Fibroblast of lung (primary cell): Measurements from ENCODE around the gene KNTC1. TPM values are rescaled to one million over a fixed set of nuclear protein-coding genes. Genes with fewer than 3 reads are reported as not detected.

ENCODE experiments used
- DNase-seq, 2 donors: peaks; one replicate each; pipeline versions ENCODE4 v3.0.0 to v3.0.0-alpha.2; 2010; ENCODE audit warnings: low read depth in 2 of 2
- H2AFZ ChIP-seq: 2 replicates; pipeline ENCODE4 v1.5.1; 2012; ENCODE audit warnings: low read length, control low read depth, inconsistent platforms
- H3K27ac ChIP-seq: 2 replicates; pipeline ENCODE4 v1.5.1; 2011; ENCODE audit warnings: low read length, control low read depth; ENCODE audit not compliant: insufficient read depth
- H3K27me3 ChIP-seq: 2 replicates; pipeline ENCODE4 v1.5.1; 2011; ENCODE audit warnings: mild to moderate bottlenecking, low read length; ENCODE audit not compliant: control insufficient read depth, insufficient read depth
- H3K36me3 ChIP-seq: 2 replicates; pipeline ENCODE4 v1.5.1; 2011; ENCODE audit warnings: low read length; ENCODE audit not compliant: control insufficient read depth, insufficient read depth
- H3K4me1 ChIP-seq: 2 replicates; pipeline ENCODE4 v1.5.1; 2011; ENCODE audit warnings: low read length; ENCODE audit not compliant: control insufficient read depth, insufficient read depth; ENCODE audit errors: extremely low read depth
- H3K4me2 ChIP-seq: 2 replicates; pipeline ENCODE4 v1.5.1; 2011; ENCODE audit warnings: low read length, control low read depth; ENCODE audit not compliant: insufficient read depth; ENCODE audit errors: extremely low read depth
- H3K4me3 ChIP-seq, 4 experiments: fragments of 200-600 bp in 1 of 4; sonication (generic) in 1 of 4; replicated peaks in 1 of 4; 2 replicates each; pipeline ENCODE4 v1.5.1; 2011 to 2016; ENCODE audit warnings: low read length in 4 of 4, low read depth in 3 of 4, mild to moderate bottlenecking in 3 of 4, control low read depth in 2 of 4, inconsistent platforms in 1 of 4, mixed read lengths in 1 of 4; ENCODE audit not compliant: insufficient read depth in 1 of 4; ENCODE audit errors: control extremely low read depth in 1 of 4
- H3K79me2 ChIP-seq: 2 replicates; pipeline ENCODE4 v1.5.1; 2012; ENCODE audit warnings: mild to moderate bottlenecking, low read length, inconsistent platforms; ENCODE audit not compliant: control insufficient read depth, insufficient read depth
- H3K9ac ChIP-seq: 2 replicates; pipeline ENCODE4 v1.5.1; 2011; ENCODE audit warnings: mild to moderate bottlenecking, low read length, control low read depth; ENCODE audit not compliant: insufficient read depth
- H3K9me3 ChIP-seq: 2 replicates; pipeline ENCODE4 v1.5.1; 2012; ENCODE audit warnings: low read depth, low read length; ENCODE audit not compliant: control insufficient read depth, insufficient read depth
- H4K20me1 ChIP-seq: 2 replicates; pipeline ENCODE4 v1.5.1; 2011; ENCODE audit warnings: low read length; ENCODE audit not compliant: control insufficient read depth, insufficient read depth; ENCODE audit errors: extremely low read depth
- CTCF ChIP-seq, 2 donors: IDR thresholded peaks in 1 of 2; conservative IDR thresholded peaks in 1 of 2; 1 replicate in 1 of 2; 2 replicates in 1 of 2; pipeline ENCODE4 v1.5.1; 2011 to 2012; ENCODE audit warnings: low read length in 2 of 2, control low read depth in 1 of 2, inconsistent platforms in 1 of 2, low read depth in 1 of 2, mild to moderate bottlenecking in 1 of 2
- EZH2 ChIP-seq: IDR thresholded peaks from 2 replicates; pipeline ENCODE4 v1.5.1; 2012; ENCODE audit warnings: low read length, control low read depth, mild to moderate bottlenecking; ENCODE audit errors: missing control alignments
- polyA plus RNA-seq, 2 donors: library from polyadenylated mRNA; depleted of rRNA in 1 of 2; stranded (reverse) in 1 of 2; unstranded in 1 of 2; fragments of >200 nt; gene quantifications; 2 replicates each; pipeline ENCODE4 v1.2.1, GENCODE V29; 2011 to 2012; ENCODE audit warnings: missing spikeins in 1 of 2
- total RNA-seq: library from RNA; depleted of rRNA; stranded (reverse); fragments of >200 nt; gene quantifications from 2 replicates; pipeline ENCODE4 v1.2.1, GENCODE V29; 2014

Gene KNTC1
- total and polyA plus RNA-seq, 2 donors (not counting 1 experiment from before 2014, with no cell fraction given) = 11.0 to 14.4 TPM

- no peak overlapping the region for H3K27ac ChIP-seq
- H3K79me2 ChIP-seq = no peaks in the 10 kb centered on the region
- no peak overlapping the region for H3K4me2 ChIP-seq
- no peak overlapping the region for H3K4me3 ChIP-seq
- H2AFZ ChIP-seq = no peak overlapping the region
- no peaks in the 10 kb centered on the region for H3K9me3 ChIP-seq
- no peaks in the 10 kb centered on the region for H4K20me1 ChIP-seq
- no peaks in the 10 kb centered on the region for H3K4me1 ChIP-seq
- no peak for DNase-seq
- TF ChIP-seq EZH2 = no peak
- no peak for TF ChIP-seq CTCF (conservative IDR thresholded peaks at IDR 0.05 in 1 of 2, IDR thresholded peaks at IDR 0.05 in 1 of 2; ENCODE audit: low read depth in 1 of 2, low read length in 2 of 2)
- no peaks in the 10 kb centered on the region for H3K27me3 ChIP-seq
- no peaks in the 10 kb centered on the region for H3K36me3 ChIP-seq
- no peak overlapping the region for H3K9ac ChIP-seq
Measured at GRCh38 chr12:122593910-122594309, 66.9 kb downstream of the KNTC1 start.

GRCh38 chr12:122596838-122597237, 69.8 kb downstream of the KNTC1 start:
- H3K4me3 ChIP-seq = no peak overlapping the region
- H3K36me3 ChIP-seq = no peaks in the 10 kb centered on the region
- DNase-seq = no peak

GRCh38 chr12:122602456-122602855, 75.4 kb downstream of the KNTC1 start:
- no peaks in the 10 kb centered on the region for H3K79me2 ChIP-seq
- no peak overlapping the region for H3K4me3 ChIP-seq
- H4K20me1 ChIP-seq = no peaks in the 10 kb centered on the region
- no peaks in the 10 kb centered on the region for H3K27me3 ChIP-seq
- no peak overlapping the region for H3K27ac ChIP-seq
- TF ChIP-seq CTCF (conservative IDR thresholded peaks at IDR 0.05 in 1 of 2, IDR thresholded peaks at IDR 0.05 in 1 of 2; ENCODE audit: low read depth in 1 of 2, low read length in 2 of 2) = no peak
- no peak overlapping the region for H3K4me2 ChIP-seq
- DNase-seq = no peak
- H3K4me1 ChIP-seq = no peaks in the 10 kb centered on the region
- no peak overlapping the region for H2AFZ ChIP-seq
- peaks cover 2% of the 10 kb centered on the region for H3K36me3 ChIP-seq
- no peaks in the 10 kb centered on the region for H3K9me3 ChIP-seq
- no peak overlapping the region for H3K9ac ChIP-seq

More at GRCh38 chr12:122596838-122597237, 69.8 kb downstream of the KNTC1 start:
- H3K4me1 ChIP-seq = no peaks in the 10 kb centered on the region
- no peak overlapping the region for H3K27ac ChIP-seq
- H3K27me3 ChIP-seq = no peaks in the 10 kb centered on the region
- H3K9me3 ChIP-seq = no peaks in the 10 kb centered on the region
- H4K20me1 ChIP-seq = no peaks in the 10 kb centered on the region
- TF ChIP-seq CTCF (conservative IDR thresholded peaks at IDR 0.05 in 1 of 2, IDR thresholded peaks at IDR 0.05 in 1 of 2; ENCODE audit: low read depth in 1 of 2, low read length in 2 of 2) (no peak), EZH2 (no peak)
- H2AFZ ChIP-seq = no peak overlapping the region
- no peak overlapping the region for H3K4me2 ChIP-seq
- H3K9ac ChIP-seq = no peak overlapping the region
- no peaks in the 10 kb centered on the region for H3K79me2 ChIP-seq
